ENCODE data around the gene GABARAP. TPM values are rescaled to one million over a fixed set of nuclear protein-coding genes. Genes with fewer than 3 reads are reported as not detected.
"Not testable (repeated sequence)": the region's sequence is repeated elsewhere in the genome, so short reads cannot be mapped to it uniquely, and the experiment has no call there.

GABARAP gene
- total RNA-seq, 1 experiment from 2014 or later: 595 TPM

DNA sequence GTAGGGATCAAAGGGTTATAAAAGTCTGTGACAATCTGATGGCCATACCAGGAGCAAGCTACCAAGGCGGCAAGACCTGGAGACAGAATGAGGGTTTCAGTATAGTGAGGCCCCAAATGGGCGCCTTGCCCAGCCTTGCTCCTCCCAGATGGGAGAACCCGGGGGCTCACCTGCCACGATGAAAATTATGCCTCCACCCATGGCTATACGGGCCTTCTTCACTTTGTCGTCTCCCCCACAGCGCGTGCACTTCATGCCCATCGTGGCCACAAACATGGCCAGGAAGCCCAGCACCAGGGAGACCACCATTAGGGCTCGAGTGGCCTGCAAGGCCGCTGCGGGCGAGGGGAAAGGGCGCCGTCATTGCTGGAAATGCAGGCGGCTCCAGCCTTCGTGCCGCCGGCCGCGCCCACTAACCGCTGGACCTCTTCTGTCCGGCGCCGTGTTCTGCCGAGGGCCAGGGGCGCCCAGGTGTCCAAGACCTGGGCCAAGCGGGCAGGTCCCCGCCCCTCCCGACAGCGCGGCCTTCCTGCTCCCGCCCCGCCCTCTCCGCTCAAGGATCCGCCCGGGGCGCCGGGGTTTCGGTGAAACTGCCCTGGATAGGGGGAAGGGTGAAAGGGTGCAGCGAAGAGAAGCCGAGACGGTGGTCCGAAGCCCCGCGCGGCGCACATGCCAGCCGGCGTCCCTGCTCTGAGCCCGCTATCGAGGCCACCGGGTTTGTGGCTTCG, 18.6 kb upstream of the GABARAP start:
- DNase-seq (ENCODE audit: low read depth): no peak

- no peak for DNase-seq (ENCODE audit: low read depth)
These were observed 17.9 kb upstream of the GABARAP start for GRCh38 chr17:7260151-7260550.

DNA sequence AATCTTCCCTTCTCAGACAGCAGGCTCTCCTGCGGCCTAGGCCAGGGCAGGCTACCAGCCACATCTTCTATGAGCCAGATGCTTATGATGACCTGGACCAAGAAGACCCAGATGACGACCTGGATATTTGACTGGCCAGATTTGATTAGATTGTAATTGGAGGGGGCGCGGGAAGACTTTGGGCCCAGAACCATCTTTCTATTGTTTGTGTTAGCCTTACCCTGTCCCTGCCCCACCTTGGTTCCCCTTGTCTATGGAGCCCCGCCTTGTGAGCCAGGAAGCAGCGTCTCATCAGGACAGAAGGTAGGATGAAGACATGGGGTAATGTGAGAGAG, 17.3 kb upstream of the GABARAP start:
- no peak for DNase-seq (ENCODE audit: low read depth)

DNA sequence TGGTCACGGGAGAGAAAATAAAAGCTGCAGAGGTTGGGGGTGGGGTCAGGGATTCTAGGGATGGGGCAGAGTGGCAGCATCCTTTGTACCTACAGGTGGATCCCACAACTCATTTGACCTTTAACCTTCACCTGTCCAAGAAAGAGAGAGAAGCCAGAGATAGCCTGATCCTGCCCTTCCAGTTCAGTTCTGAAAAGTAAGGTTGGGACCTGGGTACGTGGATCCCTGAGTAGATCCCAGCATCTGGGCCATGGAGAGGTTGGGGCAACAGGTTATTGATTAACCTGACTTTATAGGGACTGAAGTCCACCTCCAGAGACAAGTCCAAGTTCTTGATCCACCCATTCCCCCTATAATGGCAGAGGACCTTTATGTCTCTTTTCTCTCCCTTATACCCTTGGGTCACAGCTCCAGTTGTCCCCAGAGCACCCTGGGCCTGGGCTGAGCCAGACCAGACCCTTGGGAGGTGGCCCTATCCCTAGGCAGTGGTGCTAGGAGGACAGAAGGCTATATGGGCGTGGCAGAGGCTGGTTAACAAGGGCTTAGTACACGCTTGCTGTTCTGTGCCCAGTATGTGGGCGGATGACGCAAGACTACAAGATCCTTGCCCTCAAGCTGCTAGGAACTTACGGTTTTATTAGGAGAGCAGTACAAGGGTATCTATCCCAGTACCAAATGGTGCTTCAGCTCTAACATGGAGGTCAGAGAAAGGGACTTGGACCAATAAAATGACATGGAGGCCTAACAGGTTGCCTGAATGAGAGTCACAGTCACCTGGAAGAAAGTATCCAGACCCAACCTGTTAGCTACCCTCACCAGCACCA, 16.7 kb upstream of the GABARAP start:
- no peak for DNase-seq (ENCODE audit: low read depth)

- DNase-seq (ENCODE audit: low read depth): no peak
These were observed 14.7 kb upstream of the GABARAP start for GRCh38 chr17:7256766-7257456.

DNA sequence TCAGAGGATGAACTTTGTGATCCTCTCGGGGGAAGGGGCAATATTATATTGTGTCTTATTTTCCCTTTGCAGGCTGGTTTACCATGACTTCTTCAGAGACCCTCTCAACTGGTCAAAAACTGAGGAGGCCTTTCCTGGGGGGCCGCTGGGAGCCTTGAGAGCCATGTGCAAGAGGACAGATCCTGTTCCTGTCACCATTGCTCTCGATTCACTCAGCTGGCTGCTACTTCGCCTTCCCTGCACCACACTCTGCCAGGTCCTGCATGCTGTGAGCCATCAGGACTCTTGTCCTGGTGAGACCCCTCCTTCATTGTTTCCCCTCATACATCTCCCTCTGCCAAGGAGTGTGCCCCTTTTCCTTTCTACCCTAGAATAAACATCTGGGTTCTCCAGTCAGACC, 12.3 kb upstream of the GABARAP start:
- DNase-seq (ENCODE audit: low read depth): no peak

DNA sequence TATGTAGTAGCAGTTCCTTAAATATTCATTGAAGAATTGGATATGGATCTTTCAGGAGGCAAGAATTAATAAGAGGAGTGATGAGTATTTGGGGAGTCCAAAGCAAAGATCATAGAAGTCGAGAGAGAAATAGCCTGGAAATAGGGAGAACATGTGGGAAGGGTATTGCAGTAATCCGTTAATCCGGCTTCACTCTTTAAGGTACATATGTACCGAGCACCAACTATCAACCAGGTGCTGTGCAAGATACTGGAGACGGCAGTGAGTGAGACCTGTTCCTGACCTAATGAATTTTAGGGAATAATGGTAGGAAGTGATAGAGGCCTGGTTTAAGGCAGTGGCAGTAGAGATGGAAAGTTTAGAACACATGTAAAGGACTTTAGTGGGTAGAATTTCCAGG, 10.8 kb upstream of the GABARAP start:
- no peak for DNase-seq (ENCODE audit: low read depth)

GRCh38 chr17:7252176-7253043, 10.2 kb upstream of the GABARAP start, which contains the start of gene ELP5:
TSS of gene ELP5 (plus strand) at chr17:7252215. CDS start at chr17:7252551, 336 bp downstream.
- DNase-seq (ENCODE audit: low read depth): peak; percentile 92

DNA sequence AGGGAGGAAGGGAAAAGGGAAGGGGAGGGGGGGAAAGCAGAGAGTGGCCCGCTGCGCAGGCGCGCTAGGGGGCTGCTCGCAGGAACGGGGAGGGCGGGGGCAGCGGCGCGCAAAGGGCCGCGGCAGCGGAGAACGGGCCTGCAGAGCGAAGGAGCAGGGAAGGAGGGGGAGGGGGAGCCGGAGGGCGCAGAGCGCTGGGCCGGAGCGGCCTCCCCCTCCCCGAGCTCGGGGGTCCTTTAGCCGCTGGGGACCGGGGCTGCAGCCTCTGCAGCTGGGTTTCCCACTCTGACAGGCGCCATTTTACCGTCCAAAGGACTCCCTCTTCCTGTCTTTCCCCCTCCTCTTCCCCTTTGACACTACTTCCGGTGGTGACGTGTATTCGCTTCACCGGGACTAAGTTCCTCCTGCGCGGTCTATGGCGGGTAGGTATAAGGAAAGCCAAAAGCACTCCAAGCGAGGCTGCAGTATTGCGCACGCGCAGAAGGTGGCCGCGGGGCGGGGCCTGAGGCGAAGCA, 9.5 kb upstream of the GABARAP start, which contains the start of gene CTDNEP1:
Gene CTDNEP1, minus strand, starts transcription at position 74 of the 515 bp plus-strand sequence. CDS start 438 bp downstream, outside the sequence.
- DNase-seq (ENCODE audit: low read depth): peak; percentile 99

- no peak for DNase-seq (ENCODE audit: low read depth)
These were observed 8.7 kb upstream of the GABARAP start for GRCh38 chr17:7250695-7251627.

DNA sequence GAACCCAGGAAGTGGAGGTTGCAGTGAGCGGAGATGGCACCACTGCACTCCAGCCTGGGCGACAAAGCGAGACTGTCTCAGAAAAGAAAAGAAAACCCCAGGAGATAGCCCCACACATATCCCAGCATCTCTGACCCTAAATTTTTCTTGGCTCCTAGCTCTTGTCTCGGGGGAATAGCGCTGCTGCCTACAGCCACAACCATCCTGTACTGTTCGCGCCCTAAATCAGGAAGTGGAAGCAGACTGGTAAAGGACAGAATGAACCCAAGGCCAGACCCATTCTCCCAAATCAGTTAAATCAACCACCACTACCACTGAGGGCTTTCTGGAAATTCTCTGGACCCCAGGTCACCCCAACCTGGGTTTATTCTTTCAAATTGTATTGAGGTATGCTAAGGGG, 7.6 kb upstream of the GABARAP start:
- no peak for DNase-seq (ENCODE audit: low read depth)

GRCh38 chr17:7249214-7249613, 7.0 kb upstream of the GABARAP start:
- no peak for DNase-seq (ENCODE audit: low read depth)

DNA sequence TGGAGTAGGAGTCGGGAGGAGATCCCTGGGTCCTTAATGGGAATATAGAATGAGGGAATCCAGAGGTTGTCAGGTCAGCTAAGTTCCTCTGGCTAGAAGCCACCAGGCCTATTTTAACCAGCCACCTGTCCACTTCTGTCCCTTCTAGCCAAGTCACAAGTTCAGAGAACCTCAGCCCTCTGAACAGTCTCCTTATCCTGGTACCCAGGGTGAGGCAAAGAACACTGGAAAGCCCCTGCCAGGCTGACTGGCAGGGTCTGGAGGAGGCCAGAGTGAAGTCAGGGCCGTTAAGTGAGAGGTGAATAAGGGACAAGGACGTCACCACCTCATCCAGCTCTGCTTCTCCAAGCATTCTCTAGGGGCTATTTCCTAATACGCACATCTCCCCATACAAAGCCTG, 6.5 kb upstream of the GABARAP start:
- DNase-seq (ENCODE audit: low read depth): no peak

- no peak for DNase-seq (ENCODE audit: low read depth)
These were observed 4.5 kb upstream of the GABARAP start for GRCh38 chr17:7246779-7247178.

DNA sequence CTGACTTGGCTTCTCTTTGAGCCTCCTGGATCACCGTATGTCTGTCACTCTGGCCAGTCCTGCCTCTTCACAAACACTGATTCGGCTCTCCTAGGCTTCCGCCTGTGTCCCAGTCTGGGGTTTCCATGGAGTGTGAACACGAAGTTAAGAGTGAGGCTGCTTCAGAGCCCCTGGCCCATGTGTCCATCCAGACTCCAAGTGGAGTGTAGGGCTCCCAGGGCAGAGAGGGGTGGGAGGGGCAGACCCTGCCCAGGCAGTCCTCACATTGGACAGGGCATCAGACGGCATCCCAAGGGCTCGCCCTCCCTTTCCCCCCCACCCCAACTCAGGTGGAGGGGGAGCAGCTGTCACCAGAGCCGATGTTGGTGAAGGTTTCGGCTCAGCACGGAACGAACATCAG, 1.6 kb upstream of the GABARAP start:
- DNase-seq (ENCODE audit: low read depth): not testable (repeated sequence)

DNA sequence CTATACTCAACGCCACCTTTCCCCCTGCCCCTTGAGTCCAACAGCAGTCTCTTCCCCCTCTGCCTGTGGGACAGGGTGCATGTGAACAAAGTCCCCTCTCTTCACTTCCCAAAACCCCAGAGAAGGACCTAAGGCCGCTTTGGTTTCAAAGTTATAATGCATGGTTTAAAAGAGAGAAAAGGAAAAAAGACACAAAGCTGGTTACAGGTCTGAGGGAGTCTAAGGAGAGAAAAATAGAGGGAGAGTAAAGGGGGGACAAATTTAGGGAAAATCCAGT, 1.1 kb upstream of the GABARAP start:
- no peak for DNase-seq (ENCODE audit: low read depth)

DNA sequence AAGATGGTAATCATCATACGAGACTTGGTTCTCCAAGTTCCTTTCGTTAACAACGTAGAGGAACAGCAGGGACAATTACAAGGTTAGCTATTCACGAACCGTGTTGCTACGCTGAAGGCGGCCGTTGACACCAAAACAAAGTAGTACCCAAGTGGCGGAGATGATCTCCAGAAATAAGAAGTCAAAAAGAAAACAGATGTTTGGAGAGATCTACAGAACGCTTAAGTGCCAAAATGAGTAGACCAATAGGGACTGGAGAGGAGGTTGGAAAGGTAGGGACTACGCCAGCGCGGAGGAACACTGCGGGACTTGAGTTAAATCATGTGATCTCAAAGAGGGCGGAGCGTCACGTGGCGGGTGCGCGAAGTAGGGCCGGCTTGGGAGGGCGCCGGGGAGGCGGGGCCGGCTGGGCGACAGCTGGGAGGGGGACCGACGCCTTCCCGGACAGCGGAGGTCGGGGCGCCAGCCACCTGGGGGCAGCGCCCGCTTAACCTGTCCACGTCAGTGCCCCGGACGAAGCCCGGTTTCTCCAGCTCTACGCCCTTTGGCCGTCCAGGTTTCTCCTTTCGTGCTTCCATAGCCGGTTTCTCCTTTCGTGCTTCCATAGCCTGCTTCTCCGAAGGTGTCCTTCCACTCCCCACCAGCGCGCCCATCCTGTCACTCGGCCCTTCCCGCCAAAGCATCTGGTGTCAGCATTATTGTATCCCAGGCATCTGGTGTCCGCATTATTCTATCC, 636 bp upstream of the GABARAP start:
- peak; percentile 89 for DNase-seq (ENCODE audit: low read depth)

DNA sequence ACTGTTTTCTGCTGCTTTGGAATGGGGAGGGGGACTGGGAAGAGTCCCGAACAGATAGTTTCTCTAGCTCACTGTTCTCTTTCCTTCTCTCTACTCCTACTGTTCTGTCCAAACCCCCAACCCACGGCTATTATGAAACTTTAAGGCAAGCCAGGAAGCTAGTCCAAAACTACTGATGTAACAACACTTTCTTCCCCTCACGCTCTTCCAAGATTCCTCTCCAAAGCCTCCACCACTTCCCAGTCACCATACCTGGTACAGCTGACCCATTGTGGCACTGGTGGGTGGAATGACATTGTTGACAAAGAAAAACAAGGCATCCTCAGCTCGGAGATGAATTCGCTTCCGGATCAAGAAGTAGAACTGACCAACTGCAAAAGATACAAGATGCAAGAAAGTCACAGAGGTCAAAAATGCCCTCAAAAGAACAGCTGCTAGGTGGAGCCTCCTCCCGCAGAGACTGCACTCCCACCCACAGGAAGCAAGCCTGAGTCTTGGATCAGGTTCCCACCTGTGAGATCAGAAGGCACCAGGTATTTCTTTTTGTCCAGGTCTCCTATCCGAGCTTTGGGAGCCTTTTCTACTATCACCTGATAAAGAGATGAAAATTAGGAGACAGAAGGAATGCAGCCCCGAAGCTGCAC, 1.0 kb downstream of the GABARAP start:
- DNase-seq (ENCODE audit: low read depth): no peak

- no peak for DNase-seq (ENCODE audit: low read depth)
These were observed 1.9 kb downstream of the GABARAP start for GRCh38 chr17:7240375-7240774.

Measured in M059J (cell line).